WTC11 (cell line): Measurements from ENCODE around the gene INAFM2. TPM values are rescaled to one million over a fixed set of nuclear protein-coding genes. Genes with fewer than 3 reads are reported as not detected.

ENCODE experiments used
- ATAC-seq: fragments of 200-7000 bp; cut with Tn5 transposase; 2 replicates; pipeline ENCODE4 v1.10.0; 2021; ENCODE audit warnings: mild to moderate bottlenecking, moderate library complexity
- CTCF ChIA-PET: fragments of 300-600 bp; sonication (Branson Sonifier 250); formaldehyde crosslinking; loops from one replicate; lab custom pipeline; 2021; ENCODE audit warnings: antibody characterized with exemption; lab: Charles Lee
- POLR2A ChIA-PET: fragments of 350-600 bp; sonication (Branson Sonifier 250); formaldehyde crosslinking; loops from one replicate; lab custom pipeline; 2021; ENCODE audit warnings: antibody characterized with exemption; lab: Charles Lee
- DNase-seq: peaks from one replicate; pipeline ENCODE4 v3.0.0; 2021; ENCODE audit warnings: low spot score
- H3K27ac Mint-ChIP-seq: 2 replicates; pipeline ENCODE4 v1.8.0; 2021; ENCODE audit warnings: mixed read lengths
- H3K27me3 Mint-ChIP-seq: 2 replicates; pipeline ENCODE4 v1.8.0; 2021; ENCODE audit warnings: low read depth, mild to moderate bottlenecking, moderate library complexity, mixed read lengths
- H3K36me3 Mint-ChIP-seq: 2 replicates; pipeline ENCODE4 v1.8.0; 2021; ENCODE audit warnings: mixed read lengths
- H3K4me1 Mint-ChIP-seq: 2 replicates; pipeline ENCODE4 v1.8.0; 2022; ENCODE audit warnings: mixed read lengths
- H3K4me3 Mint-ChIP-seq: 2 replicates; pipeline ENCODE4 v1.8.0; 2021; ENCODE audit warnings: mild to moderate bottlenecking, moderate library complexity, mixed read lengths
- H3K9me3 Mint-ChIP-seq: 2 replicates; pipeline ENCODE4 v1.8.0; 2021; ENCODE audit warnings: mixed read lengths
- CREB1 ChIP-seq: sonication (generic); formaldehyde crosslinking; IDR thresholded peaks from 2 replicates; pipeline ENCODE4 v1.8.0; 2023; ENCODE audit warnings: mild to moderate bottlenecking, missing genetic modification reagents
- EMX1 ChIP-seq: fragments of 250-450 bp; sonication (Bioruptor Pico); IDR thresholded peaks from 2 replicates; pipeline ENCODE4 v1.8.0; 2021; ENCODE audit warnings: mild to moderate bottlenecking
- FOXJ3 ChIP-seq: sonication (generic); formaldehyde crosslinking; IDR thresholded peaks from 2 replicates; pipeline ENCODE4 v1.9.0; 2021; ENCODE audit warnings: missing genetic modification reagents, mild to moderate bottlenecking, borderline replicate concordance
- IRF1 ChIP-seq: sonication (generic); formaldehyde crosslinking; IDR thresholded peaks from 2 replicates; pipeline ENCODE4 v1.8.0; 2023; ENCODE audit warnings: missing genetic modification reagents
- IRF2 ChIP-seq: sonication (generic); formaldehyde crosslinking; IDR thresholded peaks from 2 replicates; pipeline ENCODE4 v1.8.0; 2022; ENCODE audit warnings: low read depth, missing genetic modification reagents, borderline replicate concordance
- KAT7 ChIP-seq: sonication (generic); formaldehyde crosslinking; IDR thresholded peaks from 2 replicates; pipeline ENCODE4 v1.8.1; 2023; ENCODE audit warnings: missing genetic modification reagents, mild to moderate bottlenecking, borderline replicate concordance
- MYBL2 ChIP-seq: sonication (generic); formaldehyde crosslinking; IDR thresholded peaks from 2 replicates; pipeline ENCODE4 v1.8.1; 2023; ENCODE audit warnings: mild to moderate bottlenecking, moderate library complexity, missing genetic modification reagents
- NFE2L1 ChIP-seq: sonication (generic); formaldehyde crosslinking; IDR thresholded peaks from 2 replicates; pipeline ENCODE4 v1.8.1; 2023; ENCODE audit warnings: missing genetic modification reagents
- NR2C2 ChIP-seq: sonication (generic); formaldehyde crosslinking; IDR thresholded peaks from 2 replicates; pipeline ENCODE4 v1.8.0; 2022; ENCODE audit warnings: mild to moderate bottlenecking, missing genetic modification reagents
- PRDM15 ChIP-seq: sonication (generic); formaldehyde crosslinking; IDR thresholded peaks from 2 replicates; pipeline ENCODE4 v1.8.0; 2022; ENCODE audit warnings: missing genetic modification reagents
- RORB ChIP-seq: fragments of 250-450 bp; sonication (Bioruptor Pico); IDR thresholded peaks from 2 replicates; pipeline ENCODE4 v1.9.0; 2021; ENCODE audit warnings: mild to moderate bottlenecking
- SMAD3 ChIP-seq: sonication (generic); formaldehyde crosslinking; IDR thresholded peaks from 2 replicates; pipeline ENCODE4 v1.8.0; 2022; ENCODE audit warnings: missing genetic modification reagents, mild to moderate bottlenecking, borderline replicate concordance
- STAT6 ChIP-seq: sonication (generic); formaldehyde crosslinking; conservative IDR thresholded peaks from 2 replicates; pipeline ENCODE4 v1.8.1; 2023; ENCODE audit warnings: mild to moderate bottlenecking, low read depth, missing genetic modification reagents, moderate library complexity
- TCF7 ChIP-seq: sonication (generic); formaldehyde crosslinking; IDR thresholded peaks from 2 replicates; pipeline ENCODE4 v1.8.0; 2022; ENCODE audit warnings: mild to moderate bottlenecking, low read depth, missing genetic modification reagents, moderate library complexity
- TEAD1 ChIP-seq: sonication (generic); formaldehyde crosslinking; IDR thresholded peaks from 2 replicates; pipeline ENCODE4 v1.8.0; 2022; ENCODE audit warnings: mild to moderate bottlenecking, missing genetic modification reagents
- ZBTB43 ChIP-seq: sonication (generic); formaldehyde crosslinking; IDR thresholded peaks from 2 replicates; pipeline ENCODE4 v1.8.1; 2023; ENCODE audit warnings: mild to moderate bottlenecking, missing genetic modification reagents
- ZNF121 ChIP-seq: sonication (generic); formaldehyde crosslinking; IDR thresholded peaks from 2 replicates; pipeline ENCODE4 v1.8.0; 2023; ENCODE audit warnings: missing genetic modification reagents
- ZNF138 ChIP-seq: sonication (generic); formaldehyde crosslinking; conservative IDR thresholded peaks from 2 replicates; pipeline ENCODE4 v1.8.1; 2022; ENCODE audit warnings: mild to moderate bottlenecking, moderate library complexity, missing genetic modification reagents
- ZNF532 ChIP-seq: fragments of 250-450 bp; sonication (Bioruptor Pico); IDR thresholded peaks from 2 replicates; pipeline ENCODE4 v1.9.0; 2021; ENCODE audit warnings: mild to moderate bottlenecking, borderline replicate concordance
- total RNA-seq: library from RNA; stranded (reverse); gene quantifications from 3 replicates; pipeline ENCODE4 v1.2.3, GENCODE V29; 2021

INAFM2 gene
- total RNA-seq, 1 experiment from 2014 or later, result 34.2 TPM

- TF ChIP-seq RORB (CRISPR knock-in tag), result no peak
- TF ChIP-seq NR2C2 (CRISPR knock-in tag), result no peak
- TF ChIP-seq IRF2 (CRISPR knock-in tag), result no peak
- TF ChIP-seq MYBL2 (CRISPR knock-in tag), result no peak
- TF ChIP-seq TCF7 (CRISPR knock-in tag), result no peak
- TF ChIP-seq ZNF121 (CRISPR knock-in tag), result no peak
- TF ChIP-seq FOXJ3 (CRISPR knock-in tag), result no peak
- TF ChIP-seq KAT7 (CRISPR knock-in tag), result no peak
- TF ChIP-seq EMX1 (CRISPR knock-in tag), result no peak
Measured at GRCh38 chr15:40275954-40276353, 47.5 kb upstream of the INAFM2 start (continued).

- ATAC-seq, result no peak
- Mint-ChIP-seq H3K27ac (no peak overlapping the region), H3K27me3 (peaks cover 37% of the 10 kb centered on the region), H3K36me3 (no peaks in the 10 kb centered on the region), H3K4me1 (peaks cover 39% of the 10 kb centered on the region), H3K4me3 (no peak overlapping the region)
- DNase-seq, result no peak
- POLR2A ChIA-PET, result interaction anchor here (0.5 kb wide), 1 partner anchor 10 kb away, joined by 3 read pairs; no protein-coding TSS in a partner anchor
- CTCF ChIA-PET, result interaction anchor here (1.2 to 12.1 kb wide), 5 partner anchors 28 to 60 kb away, joined by 3 to 690 read pairs (median 181); partner anchors contain the start of genes CCDC9B, INAFM2 and PLCB2
- TF ChIP-seq ZNF138, result no peak
- no peak for TF ChIP-seq ZBTB43 (CRISPR knock-in tag)
- TF ChIP-seq STAT6, result no peak
- TF ChIP-seq NFE2L1 (CRISPR knock-in tag), result no peak
- TF ChIP-seq ZNF532, result no peak
- no peak for TF ChIP-seq PRDM15 (CRISPR knock-in tag)
- no peak for TF ChIP-seq TEAD1 (CRISPR knock-in tag)
- no peak for TF ChIP-seq IRF1 (CRISPR knock-in tag)
- TF ChIP-seq SMAD3, result no peak
- TF ChIP-seq CREB1 (CRISPR knock-in tag), result no peak
- TF ChIP-seq, all 79 proteins: peak for 0
- H3K9me3 Mint-ChIP-seq, result no peaks in the 10 kb centered on the region
Measured at GRCh38 chr15:40276927-40277326, 46.6 kb upstream of the INAFM2 start.
